GM10266 (cell line): ENCODE results near the gene ATF7.

Experiments used
- DNase-seq: peaks from one replicate; pipeline ENCODE4 v3.0.0; 2012; ENCODE audit errors: extremely low spot score
- TF ChIP-seq, protein P1 (sequence below): IDR thresholded peaks from 2 replicates; pipeline ENCODE4 v1.5.1; 2012; ENCODE audit warnings: mild to moderate bottlenecking, low read depth; ENCODE audit not compliant: control insufficient read depth, insufficient read depth; ENCODE audit errors: missing control alignments

The ATF7 gene

DNA sequence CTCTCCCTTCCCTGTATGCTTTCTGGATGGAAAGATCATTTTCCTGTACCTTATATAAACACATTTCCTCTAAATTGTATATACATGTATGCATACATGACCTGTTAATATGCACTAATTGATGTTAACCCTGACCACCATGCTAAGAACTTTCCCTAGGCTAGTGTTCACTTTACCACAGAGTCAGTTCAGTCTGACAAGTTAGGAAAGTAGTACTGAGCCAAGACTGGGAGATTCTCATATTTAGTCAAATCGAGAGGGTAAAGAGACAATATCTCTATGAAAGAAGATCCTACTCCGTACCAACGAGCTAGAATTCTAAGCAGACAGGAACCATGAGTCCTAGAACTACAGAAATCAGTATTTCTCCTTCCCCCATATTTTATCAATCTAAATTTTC, 36.8 kb downstream of the ATF7 start:
- TF ChIP-seq, protein P1, sequence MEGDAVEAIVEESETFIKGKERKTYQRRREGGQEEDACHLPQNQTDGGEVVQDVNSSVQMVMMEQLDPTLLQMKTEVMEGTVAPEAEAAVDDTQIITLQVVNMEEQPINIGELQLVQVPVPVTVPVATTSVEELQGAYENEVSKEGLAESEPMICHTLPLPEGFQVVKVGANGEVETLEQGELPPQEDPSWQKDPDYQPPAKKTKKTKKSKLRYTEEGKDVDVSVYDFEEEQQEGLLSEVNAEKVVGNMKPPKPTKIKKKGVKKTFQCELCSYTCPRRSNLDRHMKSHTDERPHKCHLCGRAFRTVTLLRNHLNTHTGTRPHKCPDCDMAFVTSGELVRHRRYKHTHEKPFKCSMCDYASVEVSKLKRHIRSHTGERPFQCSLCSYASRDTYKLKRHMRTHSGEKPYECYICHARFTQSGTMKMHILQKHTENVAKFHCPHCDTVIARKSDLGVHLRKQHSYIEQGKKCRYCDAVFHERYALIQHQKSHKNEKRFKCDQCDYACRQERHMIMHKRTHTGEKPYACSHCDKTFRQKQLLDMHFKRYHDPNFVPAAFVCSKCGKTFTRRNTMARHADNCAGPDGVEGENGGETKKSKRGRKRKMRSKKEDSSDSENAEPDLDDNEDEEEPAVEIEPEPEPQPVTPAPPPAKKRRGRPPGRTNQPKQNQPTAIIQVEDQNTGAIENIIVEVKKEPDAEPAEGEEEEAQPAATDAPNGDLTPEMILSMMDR, result no peak

DNA sequence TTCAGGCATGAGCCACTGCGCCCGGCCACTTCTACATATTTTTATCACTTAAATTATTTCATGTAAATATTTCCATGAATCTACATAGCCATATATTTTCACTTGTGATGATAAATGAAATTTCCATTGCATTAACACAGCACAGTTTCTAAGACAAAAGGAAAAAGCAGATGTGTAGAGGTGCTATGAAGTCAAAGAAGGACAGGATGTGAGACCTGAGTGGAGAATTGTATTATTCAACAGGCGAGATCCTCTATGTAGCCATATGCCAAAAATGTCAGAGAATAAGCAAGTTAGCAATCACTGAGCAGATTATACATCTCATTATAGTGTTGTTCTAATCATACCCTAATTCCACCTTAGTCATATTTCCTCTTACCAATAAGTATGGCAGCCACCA, 38.1 kb downstream of the ATF7 start:
- TF ChIP-seq, protein P1, result no peak
- DNase-seq, result no peak

More for the DNA sequence above, 36.8 kb downstream of the ATF7 start:
- no peak for DNase-seq

DNA sequence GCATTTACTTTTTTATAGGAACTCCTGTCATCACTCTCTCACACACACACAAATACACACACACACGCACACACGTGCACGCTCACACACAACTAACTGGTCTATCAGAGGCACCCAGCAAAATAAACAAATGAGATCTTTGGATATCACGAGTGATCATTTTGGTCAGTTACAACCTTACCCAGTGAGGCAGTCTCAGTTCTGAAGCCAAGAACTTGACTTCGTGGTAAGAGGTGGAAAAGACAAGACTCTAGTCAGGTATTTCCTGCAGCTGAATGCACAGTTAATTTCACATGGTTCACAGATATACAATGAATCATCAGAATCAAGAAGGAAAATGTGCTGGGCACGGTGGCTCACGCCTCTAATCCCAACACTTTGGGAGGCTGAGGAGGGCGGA, 39.4 kb downstream of the ATF7 start:
- DNase-seq, result no peak
- TF ChIP-seq, protein P1, result no peak

DNA sequence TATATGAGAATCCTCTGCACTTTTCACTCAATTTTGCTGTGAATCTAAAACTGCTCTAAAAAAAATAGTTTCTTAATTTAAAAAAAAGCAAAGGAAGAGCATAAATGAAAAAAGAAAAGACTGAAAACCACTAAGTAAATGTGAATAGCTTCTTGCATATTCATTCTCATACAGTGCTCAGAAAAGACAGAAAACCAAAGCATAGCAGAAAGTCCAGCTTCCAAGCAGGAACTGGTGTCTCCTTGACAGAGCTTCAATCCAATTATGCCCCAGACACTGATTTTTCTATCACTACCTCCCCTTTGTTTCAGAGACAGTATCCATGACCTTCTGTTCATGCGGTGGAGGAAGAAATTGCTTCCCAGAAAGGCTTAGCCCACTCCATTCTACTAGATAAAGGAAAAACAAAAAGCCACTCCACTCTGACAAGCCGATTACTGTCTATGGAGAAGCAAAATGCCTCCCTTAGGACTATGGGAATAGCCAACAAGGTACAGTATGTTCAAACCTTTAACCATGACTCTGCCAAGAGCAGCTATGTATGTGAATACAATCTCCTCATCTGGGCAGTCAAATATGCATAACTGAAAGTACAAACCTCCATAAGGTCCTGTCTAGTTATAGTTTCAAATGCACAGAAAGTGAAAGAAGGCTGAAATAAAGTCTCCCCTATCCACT, 40.6 kb downstream of the ATF7 start:
- TF ChIP-seq, protein P1, result no peak
- peak; percentile 13 for DNase-seq

DNA sequence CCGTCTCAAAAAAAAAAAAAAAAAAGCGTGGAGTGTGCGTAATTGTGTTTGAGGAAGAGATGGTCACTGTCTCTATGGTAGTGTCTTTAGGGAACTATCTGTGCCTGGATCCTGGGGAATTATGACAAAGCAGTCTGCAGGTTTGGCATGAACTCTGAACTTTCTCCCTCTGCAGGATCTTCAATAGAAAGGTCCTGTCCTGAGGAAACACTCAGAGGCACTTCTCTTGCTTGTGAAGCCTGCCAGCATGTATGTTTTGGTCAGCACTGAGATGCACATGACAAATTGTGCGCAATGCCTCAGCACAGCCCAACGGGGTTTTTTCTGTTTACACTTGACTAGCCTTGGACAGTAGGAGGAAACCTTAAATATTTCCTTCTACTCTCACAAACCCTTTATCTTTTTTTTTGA, 46.6 kb downstream of the ATF7 start:
- DNase-seq, result peak; percentile 37
- TF ChIP-seq, protein P1, result no peak

DNA sequence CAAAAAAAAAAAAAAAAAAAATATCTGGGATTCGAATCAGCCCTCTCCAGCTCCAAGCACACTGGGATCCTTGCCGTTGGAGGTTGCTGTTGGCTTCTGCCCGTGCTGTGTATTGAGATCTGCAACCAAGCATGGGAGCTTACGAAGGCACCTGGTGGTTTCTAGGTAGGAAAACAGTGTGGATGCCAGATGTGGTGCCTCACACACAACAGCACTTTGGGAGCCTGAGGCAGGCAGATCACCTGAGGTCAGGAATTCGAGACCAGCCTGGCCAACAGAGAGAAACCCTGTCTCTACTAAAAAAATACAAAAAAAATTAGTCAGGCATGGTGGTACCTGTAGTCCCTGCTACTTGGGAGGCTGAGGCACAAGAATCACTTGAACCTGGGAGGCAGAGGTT, 47.4 kb downstream of the ATF7 start:
- DNase-seq, result no peak
- TF ChIP-seq, protein P1, result no peak

DNA sequence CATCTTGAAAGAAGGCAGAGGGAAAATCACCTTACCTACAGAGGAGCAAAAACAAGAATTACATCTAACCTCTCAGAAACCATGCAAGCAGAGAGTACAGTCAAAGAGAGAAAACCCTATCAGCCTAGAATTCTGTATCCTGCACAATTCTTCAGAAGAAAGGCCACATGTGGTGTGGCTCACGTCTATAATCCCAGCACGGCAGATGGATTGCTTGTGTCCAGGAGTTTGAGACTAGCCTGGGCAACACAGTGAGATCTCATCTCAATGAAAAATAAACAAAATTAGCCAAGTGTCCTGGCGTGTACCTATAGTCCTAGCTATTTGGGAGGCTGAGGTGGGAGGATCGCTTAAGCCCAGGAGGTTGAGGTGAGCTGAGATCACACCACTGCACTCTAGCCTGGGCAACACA, 48.2 kb downstream of the ATF7 start:
- TF ChIP-seq, protein P1, result no peak
- DNase-seq, result peak; percentile 35
